ENCODE measurements around the gene KAT6B.

DNA sequence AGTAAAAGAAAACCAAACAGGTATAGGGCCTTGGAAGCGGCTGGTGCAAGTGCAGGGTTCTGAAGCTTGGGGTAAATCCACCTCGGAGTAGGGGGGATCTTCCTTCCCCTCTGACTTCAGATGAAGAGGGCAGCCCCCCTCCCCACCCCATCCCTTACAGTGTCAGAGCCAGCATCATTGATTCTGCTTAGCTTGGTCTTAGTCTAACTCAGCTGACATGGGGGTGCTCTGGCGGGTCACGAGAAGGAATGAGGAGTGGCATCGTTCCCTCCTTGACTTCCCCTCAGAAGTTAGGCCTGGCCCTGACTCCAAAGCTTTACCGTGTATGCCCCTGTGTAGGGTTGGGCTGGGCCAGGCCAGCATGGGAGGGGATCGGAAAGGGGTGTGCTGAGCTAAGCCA lies 240.9 kb downstream of the KAT6B start:
- TF ChIP-seq, protein P1, sequence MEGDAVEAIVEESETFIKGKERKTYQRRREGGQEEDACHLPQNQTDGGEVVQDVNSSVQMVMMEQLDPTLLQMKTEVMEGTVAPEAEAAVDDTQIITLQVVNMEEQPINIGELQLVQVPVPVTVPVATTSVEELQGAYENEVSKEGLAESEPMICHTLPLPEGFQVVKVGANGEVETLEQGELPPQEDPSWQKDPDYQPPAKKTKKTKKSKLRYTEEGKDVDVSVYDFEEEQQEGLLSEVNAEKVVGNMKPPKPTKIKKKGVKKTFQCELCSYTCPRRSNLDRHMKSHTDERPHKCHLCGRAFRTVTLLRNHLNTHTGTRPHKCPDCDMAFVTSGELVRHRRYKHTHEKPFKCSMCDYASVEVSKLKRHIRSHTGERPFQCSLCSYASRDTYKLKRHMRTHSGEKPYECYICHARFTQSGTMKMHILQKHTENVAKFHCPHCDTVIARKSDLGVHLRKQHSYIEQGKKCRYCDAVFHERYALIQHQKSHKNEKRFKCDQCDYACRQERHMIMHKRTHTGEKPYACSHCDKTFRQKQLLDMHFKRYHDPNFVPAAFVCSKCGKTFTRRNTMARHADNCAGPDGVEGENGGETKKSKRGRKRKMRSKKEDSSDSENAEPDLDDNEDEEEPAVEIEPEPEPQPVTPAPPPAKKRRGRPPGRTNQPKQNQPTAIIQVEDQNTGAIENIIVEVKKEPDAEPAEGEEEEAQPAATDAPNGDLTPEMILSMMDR (IDR thresholded peaks at IDR 0.05): no peak
- TF ChIP-seq POLR2A (IDR thresholded peaks at IDR 0.05) (no peak), POLR2AphosphoS5 (IDR thresholded peaks at IDR 0.05) (no peak), EP300 (IDR thresholded peaks at IDR 0.05) (no peak)
